Gastroesophageal sphincter (tissue), 3 donors: ENCODE measurements around the gene SEL1L2.

ENCODE experiments used
- CTCF ChIP-seq, 4 experiments: fragments of 200-600 bp in 2 of 4; fragments of 450-650 bp in 2 of 4; sonication (generic) in 1 of 4; IDR thresholded peaks; one replicate each; pipeline ENCODE4 v1.5.1; 2017 to 2019; ENCODE audit warnings: antibody characterized with exemption in 4 of 4, mild to moderate bottlenecking in 2 of 4, moderate library complexity in 2 of 4
- POLR2A ChIP-seq, 2 donors: fragments of 450-650 bp; IDR thresholded peaks; one replicate each; pipeline ENCODE4 v1.6.1; 2017; ENCODE audit warnings: antibody characterized with exemption in 2 of 2, mild to moderate bottlenecking in 2 of 2, moderate library complexity in 1 of 2

GRCh38 chr20:13915284-13915683 is 75.1 kb downstream of the SEL1L2 start:
- TF ChIP-seq POLR2A (IDR thresholded peaks at IDR 0.05) (no peak), CTCF (IDR thresholded peaks at IDR 0.05) (no peak)
